Chondrocyte (in vitro differentiated cells): ENCODE measurements around the gene CLIP1. TPM values are rescaled to one million over a fixed set of nuclear protein-coding genes. Genes with fewer than 3 reads are reported as not detected.
"Not testable (repeated sequence)": the region's sequence is repeated elsewhere in the genome, so short reads cannot be mapped to it uniquely, and the experiment has no call there.

Experiments
- DNase-seq: peaks from one replicate; pipeline ENCODE4 v3.0.0; 2021; ENCODE audit warnings: mixed read lengths, low spot score
- H3K27ac Mint-ChIP-seq: one replicate; pipeline ENCODE4 v1.8.0; 2021; ENCODE audit warnings: mild to moderate bottlenecking, moderate library complexity, mixed read lengths; ENCODE audit not compliant: unreplicated experiment
- H3K27me3 Mint-ChIP-seq: 2 replicates; pipeline ENCODE4 v1.8.0; 2021; ENCODE audit warnings: low read depth, mixed read lengths
- H3K36me3 Mint-ChIP-seq: 2 replicates; pipeline ENCODE4 v1.8.0; 2021; ENCODE audit warnings: low read depth, mixed read lengths
- H3K4me1 Mint-ChIP-seq: 2 replicates; pipeline ENCODE4 v1.8.0; 2021; ENCODE audit warnings: low read depth, mild to moderate bottlenecking, mixed read lengths
- H3K4me3 Mint-ChIP-seq: one replicate; pipeline ENCODE4 v1.8.0; 2021; ENCODE audit warnings: mild to moderate bottlenecking, moderate library complexity, mixed read lengths; ENCODE audit not compliant: unreplicated experiment
- H3K9me3 Mint-ChIP-seq: 2 replicates; pipeline ENCODE4 v1.8.0; 2021; ENCODE audit warnings: low read depth, mixed read lengths
- CTCF ChIP-seq: fragments of 200-600 bp; sonication (generic); IDR thresholded peaks from 2 replicates; pipeline ENCODE4 v1.5.0; 2021; ENCODE audit warnings: antibody characterized with exemption, mild to moderate bottlenecking, moderate library complexity
- total RNA-seq: library from RNA; stranded (reverse); gene quantifications from 3 replicates; pipeline ENCODE4 v1.2.1, GENCODE V29; 2021

Gene CLIP1
- total RNA-seq, 1 donor from 2014 or later: 101 TPM

GRCh38 chr12:122371475-122372045, 50.9 kb downstream of the CLIP1 start:
- Mint-ChIP-seq H3K27ac (peak overlapping the region; percentile 53), H3K36me3 (peaks cover 13% of the 10 kb centered on the region), H3K4me3 (no peak overlapping the region), H3K4me1 (peaks cover 45% of the 10 kb centered on the region), H3K9me3 (no peaks in the 10 kb centered on the region), H3K27me3 (no peaks in the 10 kb centered on the region)
- DNase-seq: no peak
- TF ChIP-seq CTCF: no peak

GRCh38 chr12:122368361-122369073, 54.0 kb downstream of the CLIP1 start:
- TF ChIP-seq CTCF: no peak
- Mint-ChIP-seq H3K4me3 (peak overlapping the region; percentile 35), H3K36me3 (peaks cover 17% of the 10 kb centered on the region), H3K27ac (peak overlapping the region; percentile 93), H3K4me1 (peaks cover 47% of the 10 kb centered on the region), H3K9me3 (no peaks in the 10 kb centered on the region), H3K27me3 (no peaks in the 10 kb centered on the region)
- no peak for DNase-seq

- not testable (repeated sequence) for H3K4me3 Mint-ChIP-seq, H3K27me3 Mint-ChIP-seq, DNase-seq, H3K9me3 Mint-ChIP-seq
- peaks cover 47% of the 10 kb centered on the region for H3K4me1 Mint-ChIP-seq
- H3K36me3 Mint-ChIP-seq: peaks cover 17% of the 10 kb centered on the region
- peak overlapping the region; percentile 93 for H3K27ac Mint-ChIP-seq
Measured at GRCh38 chr12:122367632-122368031, 54.8 kb downstream of the CLIP1 start.

- H3K27me3 Mint-ChIP-seq: no peaks in the 10 kb centered on the region
- no peaks in the 10 kb centered on the region for H3K9me3 Mint-ChIP-seq
- no peak for TF ChIP-seq CTCF
- peaks cover 16% of the 10 kb centered on the region for H3K36me3 Mint-ChIP-seq
- no peak for DNase-seq
- peak overlapping the region; percentile 16 for H3K4me3 Mint-ChIP-seq
- peaks cover 47% of the 10 kb centered on the region for H3K4me1 Mint-ChIP-seq
- H3K27ac Mint-ChIP-seq: peak overlapping the region; percentile 93
Measured at GRCh38 chr12:122366685-122367475, 55.6 kb downstream of the CLIP1 start.

- H3K4me1 Mint-ChIP-seq: peaks cover 42% of the 10 kb centered on the region
- not testable (repeated sequence) for H3K27me3 Mint-ChIP-seq
Measured at GRCh38 chr12:122365226-122365625, 57.2 kb downstream of the CLIP1 start.

GRCh38 chr12:122363782-122364181, 58.7 kb downstream of the CLIP1 start:
- DNase-seq: no peak
- Mint-ChIP-seq H3K27ac (peak overlapping the region; percentile 18), H3K4me1 (peaks cover 34% of the 10 kb centered on the region), H3K9me3 (no peaks in the 10 kb centered on the region), H3K36me3 (peaks cover 21% of the 10 kb centered on the region), H3K27me3 (no peaks in the 10 kb centered on the region), H3K4me3 (no peak overlapping the region)
- TF ChIP-seq CTCF: no peak

More at GRCh38 chr12:122365226-122365625, 57.2 kb downstream of the CLIP1 start:
- Mint-ChIP-seq H3K36me3 (peaks cover 21% of the 10 kb centered on the region), H3K27ac (peak overlapping the region; percentile 93)
- not testable (repeated sequence) for H3K9me3 Mint-ChIP-seq, H3K4me3 Mint-ChIP-seq, DNase-seq
